ENCODE data around the gene PIP4K2B.

Gene PIP4K2B

GRCh38 chr17:38746004-38746848, 53.1 kb downstream of the PIP4K2B start:
- no peak for DNase-seq (ENCODE audit: low read depth, low spot score)

GRCh38 chr17:38745545-38745944, 53.8 kb downstream of the PIP4K2B start:
- DNase-seq (ENCODE audit: low read depth, low spot score) = no peak

GRCh38 chr17:38743556-38744171, 55.7 kb downstream of the PIP4K2B start:
- DNase-seq (ENCODE audit: low read depth, low spot score) = no peak

GRCh38 chr17:38742411-38743308, 56.7 kb downstream of the PIP4K2B start:
- no peak for DNase-seq (ENCODE audit: low read depth, low spot score)

- DNase-seq (ENCODE audit: low read depth, low spot score) = no peak
These were observed 57.4 kb downstream of the PIP4K2B start for GRCh38 chr17:38741921-38742410.

- no peak for DNase-seq (ENCODE audit: low read depth, low spot score)
These were observed 57.9 kb downstream of the PIP4K2B start for GRCh38 chr17:38741461-38741860.

- no peak for DNase-seq (ENCODE audit: low read depth, low spot score)
These were observed 58.5 kb downstream of the PIP4K2B start for GRCh38 chr17:38740806-38741205.

GRCh38 chr17:38740044-38740443, 59.3 kb downstream of the PIP4K2B start:
- DNase-seq (ENCODE audit: low read depth, low spot score) = no peak

- DNase-seq (ENCODE audit: low read depth, low spot score) = no peak
These were observed 60.1 kb downstream of the PIP4K2B start for GRCh38 chr17:38739305-38739704.

- DNase-seq (ENCODE audit: low read depth, low spot score) = no peak
These were observed 60.7 kb downstream of the PIP4K2B start for GRCh38 chr17:38738686-38739085.

GRCh38 chr17:38738007-38738662, 61.2 kb downstream of the PIP4K2B start:
- DNase-seq (ENCODE audit: low read depth, low spot score) = no peak

- no peak for DNase-seq (ENCODE audit: low read depth, low spot score)
These were observed 64.0 kb downstream of the PIP4K2B start for GRCh38 chr17:38735161-38735997.

GRCh38 chr17:38733982-38734973, 65.1 kb downstream of the PIP4K2B start:
- DNase-seq (ENCODE audit: low read depth, low spot score) = no peak

- DNase-seq (ENCODE audit: low read depth, low spot score) = no peak
These were observed 65.9 kb downstream of the PIP4K2B start for GRCh38 chr17:38733282-38733981.

- DNase-seq (ENCODE audit: low read depth, low spot score) = no peak
These were observed 66.7 kb downstream of the PIP4K2B start for GRCh38 chr17:38732376-38733281.

- no peak for DNase-seq (ENCODE audit: low read depth, low spot score)
These were observed 67.6 kb downstream of the PIP4K2B start for GRCh38 chr17:38731526-38732294.
